ENCODE data around the gene APBB2. TPM values are rescaled to one million over a fixed set of nuclear protein-coding genes. Genes with fewer than 3 reads are reported as not detected.

APBB2 gene
- total and polyA plus RNA-seq, 3 experiments from 2014 or later = 0.86 to 1.1 TPM; not detected in 1

GRCh38 chr4:40837094-40837870 is 377.1 kb downstream of the APBB2 start:
- no peak overlapping the region for H3K27ac ChIP-seq (ENCODE audit: low read depth, low read length)
- no peaks in the 10 kb centered on the region for H3K27me3 ChIP-seq (ENCODE audit: insufficient read depth, low read length, poor library complexity, severe bottlenecking)
- H3K4me1 Mint-ChIP-seq = no peaks in the 10 kb centered on the region
- no peak overlapping the region for H3K27ac Mint-ChIP-seq
- H3K9me3 Mint-ChIP-seq = no peaks in the 10 kb centered on the region
- no peaks in the 10 kb centered on the region for H3K4me1 ChIP-seq (ENCODE audit: insufficient read depth, low read length)
- no peaks in the 10 kb centered on the region for H3K36me3 Mint-ChIP-seq
- no peak for DNase-seq
- H3K9me3 ChIP-seq (ENCODE audit: low read length) = no peaks in the 10 kb centered on the region
- no peak overlapping the region for H3K4me3 Mint-ChIP-seq
- ChIA-PET POLR2A (no interaction called here), CTCF (no interaction called here)
- peaks cover 2 to 23% of the 10 kb centered on the region in 2 donors for H3K27me3 Mint-ChIP-seq
- H3K36me3 ChIP-seq (ENCODE audit: insufficient read depth, low read length) = no peaks in the 10 kb centered on the region
- no peak overlapping the region for H3K4me3 ChIP-seq (ENCODE audit: low read length)

GRCh38 chr4:40833212-40833611 is 381.1 kb downstream of the APBB2 start:
- H3K9me3 Mint-ChIP-seq = peaks cover 0 to 4% (median 0%) of the 10 kb centered on the region in 5 donors
- H3K27me3 Mint-ChIP-seq = peaks cover 4 to 21% of the 10 kb centered on the region in 2 donors
- H3K36me3 Mint-ChIP-seq = no peaks in the 10 kb centered on the region
- H3K4me3 Mint-ChIP-seq = no peak overlapping the region
- no peak for DNase-seq
- H3K27ac ChIP-seq (ENCODE audit: low read depth, low read length) = no peak overlapping the region
- H3K9me3 ChIP-seq (ENCODE audit: low read length) = no peaks in the 10 kb centered on the region
- no peaks in the 10 kb centered on the region for H3K4me1 Mint-ChIP-seq
- H3K4me3 ChIP-seq (ENCODE audit: low read length) = no peak overlapping the region
- ChIA-PET CTCF (no interaction called here), POLR2A (no interaction called here)
- no peaks in the 10 kb centered on the region for H3K36me3 ChIP-seq (ENCODE audit: insufficient read depth, low read length)
- no peak overlapping the region for H3K27ac Mint-ChIP-seq
- no peaks in the 10 kb centered on the region for H3K4me1 ChIP-seq (ENCODE audit: insufficient read depth, low read length)
- H3K27me3 ChIP-seq (ENCODE audit: insufficient read depth, low read length, poor library complexity, severe bottlenecking) = no peaks in the 10 kb centered on the region

- Mint-ChIP-seq H3K4me1 (no peaks in the 10 kb centered on the region), H3K9me3 (peaks cover 0 to 4% (median 0%) of the 10 kb centered on the region in 5 donors), H3K4me3 (no peak overlapping the region), H3K27me3 (peaks cover 4 to 23% of the 10 kb centered on the region in 2 donors), H3K27ac (peak overlapping the region in 1 of 8 donors; percentile 4), H3K36me3 (no peaks in the 10 kb centered on the region)
- Histone ChIP-seq H3K4me3 (ENCODE audit: low read length) (no peak overlapping the region), H3K27ac (ENCODE audit: low read depth, low read length) (no peak overlapping the region), H3K36me3 (ENCODE audit: insufficient read depth, low read length) (no peaks in the 10 kb centered on the region), H3K27me3 (ENCODE audit: insufficient read depth, low read length, poor library complexity, severe bottlenecking) (no peaks in the 10 kb centered on the region), H3K4me1 (ENCODE audit: insufficient read depth, low read length) (no peaks in the 10 kb centered on the region), H3K9me3 (ENCODE audit: low read length) (no peaks in the 10 kb centered on the region)
- CTCF ChIA-PET = no interaction called here
- POLR2A ChIA-PET = no interaction called here
- no peak for DNase-seq
Observed at GRCh38 chr4:40832175-40832574, 382.2 kb downstream of the APBB2 start.

- ChIA-PET POLR2A (no interaction called here), CTCF (interaction anchor here (1.0 kb wide), 1 partner anchor 8 kb away, joined by 4 read pairs; no protein-coding TSS in a partner anchor)
- H3K27ac ChIP-seq (ENCODE audit: low read depth, low read length) = no peak overlapping the region
- H3K4me3 Mint-ChIP-seq = no peak overlapping the region
- peaks cover 2 to 23% of the 10 kb centered on the region in 2 donors for H3K27me3 Mint-ChIP-seq
- H3K4me1 Mint-ChIP-seq = no peaks in the 10 kb centered on the region
- no peaks in the 10 kb centered on the region for H3K4me1 ChIP-seq (ENCODE audit: insufficient read depth, low read length)
- H3K36me3 Mint-ChIP-seq = no peaks in the 10 kb centered on the region
- peaks cover 0 to 4% (median 0%) of the 10 kb centered on the region in 5 donors for H3K9me3 Mint-ChIP-seq
- no peak overlapping the region for H3K4me3 ChIP-seq (ENCODE audit: low read length)
- no peaks in the 10 kb centered on the region for H3K9me3 ChIP-seq (ENCODE audit: low read length)
- H3K27ac Mint-ChIP-seq = peak overlapping the region in 1 of 8 donors; percentile 6
- DNase-seq = no peak
- no peaks in the 10 kb centered on the region for H3K27me3 ChIP-seq (ENCODE audit: insufficient read depth, low read length, poor library complexity, severe bottlenecking)
- no peaks in the 10 kb centered on the region for H3K36me3 ChIP-seq (ENCODE audit: insufficient read depth, low read length)
Observed at GRCh38 chr4:40831146-40831907, 383.0 kb downstream of the APBB2 start.

DNA sequence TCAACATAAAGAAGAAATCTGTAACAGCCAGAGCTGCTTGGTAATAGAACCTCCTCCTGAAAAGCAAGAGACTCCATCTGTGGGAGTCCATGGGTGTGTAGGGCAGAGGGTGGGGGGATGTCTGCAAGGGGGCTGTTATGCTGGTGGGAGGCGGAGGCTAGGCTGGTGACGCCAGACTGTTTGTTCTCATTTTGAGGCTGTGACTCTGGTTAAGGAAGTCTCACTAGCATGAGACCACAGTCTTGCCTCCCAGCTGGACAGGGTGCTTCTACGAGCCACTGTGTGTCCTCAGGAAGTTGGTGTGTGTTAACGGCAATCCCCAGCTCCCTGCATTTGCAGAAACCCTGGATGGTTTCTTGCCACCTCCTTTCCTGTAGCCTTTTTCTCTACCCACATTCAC is 384.8 kb downstream of the APBB2 start:
- DNase-seq = no peak
- Histone ChIP-seq H3K27me3 (ENCODE audit: insufficient read depth, low read length, poor library complexity, severe bottlenecking) (no peaks in the 10 kb centered on the region), H3K4me3 (ENCODE audit: low read length) (no peak overlapping the region), H3K27ac (ENCODE audit: low read depth, low read length) (no peak overlapping the region), H3K36me3 (ENCODE audit: insufficient read depth, low read length) (no peaks in the 10 kb centered on the region), H3K9me3 (ENCODE audit: low read length) (no peaks in the 10 kb centered on the region), H3K4me1 (ENCODE audit: insufficient read depth, low read length) (no peaks in the 10 kb centered on the region)
- H3K4me1 Mint-ChIP-seq = peaks cover 0 to 6% (median 0%) of the 10 kb centered on the region in 3 donors
- CTCF ChIA-PET = no interaction called here
- peaks cover 2 to 23% of the 10 kb centered on the region in 2 donors for H3K27me3 Mint-ChIP-seq
- H3K9me3 Mint-ChIP-seq = peaks cover 0 to 4% (median 0%) of the 10 kb centered on the region in 5 donors
- H3K36me3 Mint-ChIP-seq = no peaks in the 10 kb centered on the region
- POLR2A ChIA-PET = no interaction called here
- no peak overlapping the region for H3K27ac Mint-ChIP-seq
- H3K4me3 Mint-ChIP-seq = no peak overlapping the region

DNA sequence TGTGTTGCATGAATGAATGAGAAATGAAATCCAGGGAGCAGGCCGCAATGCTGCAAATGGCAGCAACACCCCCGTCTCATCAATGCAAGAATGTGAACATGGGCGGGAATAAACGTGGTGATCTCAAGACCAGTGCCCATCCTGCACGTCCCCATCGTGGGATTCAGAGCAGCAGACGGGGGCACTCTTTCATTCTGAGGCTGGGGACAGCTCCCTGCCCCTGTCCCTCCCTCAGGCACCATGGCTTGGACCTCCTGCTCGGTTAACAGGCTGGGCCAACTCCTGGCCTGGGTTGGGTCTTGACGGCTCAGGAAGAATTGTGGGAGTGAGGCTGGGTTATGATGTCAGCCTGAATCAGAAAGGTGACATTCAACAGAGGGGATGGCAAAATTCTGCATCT is 385.7 kb downstream of the APBB2 start:
- DNase-seq = no peak
- Mint-ChIP-seq H3K4me3 (no peak overlapping the region), H3K36me3 (no peaks in the 10 kb centered on the region), H3K9me3 (peaks cover 0 to 4% (median 0%) of the 10 kb centered on the region in 5 donors), H3K4me1 (peaks cover 0 to 6% (median 0%) of the 10 kb centered on the region in 3 donors), H3K27ac (no peak overlapping the region), H3K27me3 (peaks cover 2 to 18% of the 10 kb centered on the region in 2 donors)
- no peaks in the 10 kb centered on the region for H3K4me1 ChIP-seq (ENCODE audit: insufficient read depth, low read length)
- H3K4me3 ChIP-seq (ENCODE audit: low read length) = no peak overlapping the region
- no peaks in the 10 kb centered on the region for H3K27me3 ChIP-seq (ENCODE audit: insufficient read depth, low read length, poor library complexity, severe bottlenecking)
- H3K36me3 ChIP-seq (ENCODE audit: insufficient read depth, low read length) = no peaks in the 10 kb centered on the region
- H3K9me3 ChIP-seq (ENCODE audit: low read length) = no peaks in the 10 kb centered on the region
- H3K27ac ChIP-seq (ENCODE audit: low read depth, low read length) = no peak overlapping the region
- ChIA-PET POLR2A (no interaction called here), CTCF (no interaction called here)

DNA sequence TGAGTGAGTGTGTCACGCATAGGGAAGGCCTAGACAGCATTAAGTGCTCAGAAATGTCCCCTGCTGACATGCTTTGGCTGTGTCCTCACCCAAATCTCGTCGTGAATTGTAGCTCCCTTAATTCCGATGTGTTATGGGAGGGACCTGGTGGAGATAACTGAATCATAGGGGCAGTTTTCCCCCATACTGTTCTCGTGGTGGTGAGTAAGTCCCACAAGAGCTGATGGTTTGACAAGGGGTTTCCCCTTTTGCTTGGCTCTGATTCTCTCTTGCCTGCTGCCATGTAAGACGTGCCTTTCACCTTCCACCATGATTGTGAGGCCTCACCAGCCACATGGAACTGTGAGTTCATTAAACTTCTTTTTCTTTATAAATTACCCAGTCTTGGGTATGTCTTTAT is 386.6 kb downstream of the APBB2 start:
- CTCF ChIA-PET = interaction anchor here (1.2 kb wide), 1 partner anchor 13 kb away, joined by 3 read pairs; no protein-coding TSS in a partner anchor

GRCh38 chr4:40826821-40827220 is 387.5 kb downstream of the APBB2 start:
- no peak overlapping the region for H3K27ac ChIP-seq (ENCODE audit: low read depth, low read length)
- peaks cover 0 to 6% (median 0%) of the 10 kb centered on the region in 3 donors for H3K4me1 Mint-ChIP-seq
- ChIA-PET POLR2A (no interaction called here), CTCF (no interaction called here)
- peaks cover 2 to 13% of the 10 kb centered on the region in 2 donors for H3K27me3 Mint-ChIP-seq
- H3K27me3 ChIP-seq (ENCODE audit: insufficient read depth, low read length, poor library complexity, severe bottlenecking) = no peaks in the 10 kb centered on the region
- no peak overlapping the region for H3K4me3 ChIP-seq (ENCODE audit: low read length)
- H3K4me3 Mint-ChIP-seq = no peak overlapping the region
- H3K36me3 ChIP-seq (ENCODE audit: insufficient read depth, low read length) = no peaks in the 10 kb centered on the region
- no peak for DNase-seq
- H3K9me3 ChIP-seq (ENCODE audit: low read length) = no peaks in the 10 kb centered on the region
- no peaks in the 10 kb centered on the region for H3K4me1 ChIP-seq (ENCODE audit: insufficient read depth, low read length)
- no peak overlapping the region for H3K27ac Mint-ChIP-seq
- no peaks in the 10 kb centered on the region for H3K36me3 Mint-ChIP-seq
- H3K9me3 Mint-ChIP-seq = peaks cover 0 to 4% (median 0%) of the 10 kb centered on the region in 5 donors

More for the DNA sequence above, 386.6 kb downstream of the APBB2 start:
- Histone ChIP-seq H3K27ac (ENCODE audit: low read depth, low read length) (no peak overlapping the region), H3K36me3 (ENCODE audit: insufficient read depth, low read length) (no peaks in the 10 kb centered on the region), H3K4me3 (ENCODE audit: low read length) (no peak overlapping the region), H3K9me3 (ENCODE audit: low read length) (no peaks in the 10 kb centered on the region), H3K4me1 (ENCODE audit: insufficient read depth, low read length) (no peaks in the 10 kb centered on the region), H3K27me3 (ENCODE audit: insufficient read depth, low read length, poor library complexity, severe bottlenecking) (no peaks in the 10 kb centered on the region)
- peaks cover 0 to 4% (median 0%) of the 10 kb centered on the region in 5 donors for H3K9me3 Mint-ChIP-seq
- no peak for DNase-seq
- no peaks in the 10 kb centered on the region for H3K36me3 Mint-ChIP-seq
- POLR2A ChIA-PET = no interaction called here
- H3K4me3 Mint-ChIP-seq = no peak overlapping the region
- peaks cover 2 to 13% of the 10 kb centered on the region in 2 donors for H3K27me3 Mint-ChIP-seq
- H3K4me1 Mint-ChIP-seq = peaks cover 0 to 6% (median 0%) of the 10 kb centered on the region in 3 donors
- no peak overlapping the region for H3K27ac Mint-ChIP-seq
